Endothelial cell (in vitro differentiated cells): Measurements from ENCODE around the gene UCK2. TPM values are rescaled to one million over a fixed set of nuclear protein-coding genes. Genes with fewer than 3 reads are reported as not detected.

Source experiments
- DNase-seq: peaks from one replicate; pipeline ENCODE4 v3.0.0; 2021; ENCODE audit warnings: low spot score
- H3K27ac Mint-ChIP-seq: one replicate; pipeline ENCODE4 v1.8.0; 2021; ENCODE audit warnings: mixed read lengths, inconsistent platforms; ENCODE audit not compliant: unreplicated experiment
- H3K27me3 Mint-ChIP-seq: one replicate; pipeline ENCODE4 v1.8.0; 2021; ENCODE audit warnings: mild to moderate bottlenecking, moderate library complexity, mixed read lengths, inconsistent platforms; ENCODE audit not compliant: unreplicated experiment
- H3K36me3 Mint-ChIP-seq: one replicate; pipeline ENCODE4 v1.8.0; 2021; ENCODE audit warnings: mild to moderate bottlenecking, low read depth, mixed read lengths, inconsistent platforms; ENCODE audit not compliant: unreplicated experiment
- H3K4me1 Mint-ChIP-seq: one replicate; pipeline ENCODE4 v1.8.0; 2021; ENCODE audit warnings: mild to moderate bottlenecking, mixed read lengths, inconsistent platforms; ENCODE audit not compliant: unreplicated experiment
- H3K4me3 Mint-ChIP-seq: one replicate; pipeline ENCODE4 v1.8.0; 2021; ENCODE audit warnings: mild to moderate bottlenecking, mixed read lengths, inconsistent platforms; ENCODE audit not compliant: unreplicated experiment
- H3K9me3 Mint-ChIP-seq: one replicate; pipeline ENCODE4 v1.8.0; 2021; ENCODE audit warnings: mixed read lengths, inconsistent platforms; ENCODE audit not compliant: unreplicated experiment
- CTCF ChIP-seq: fragments of 200-600 bp; sonication (generic); IDR thresholded peaks from one replicate; pipeline ENCODE4 v1.5.0; 2021; ENCODE audit warnings: antibody characterized with exemption; ENCODE audit not compliant: unreplicated experiment
- total RNA-seq: library from RNA; stranded (reverse); fragmentation: NEBNext Ultra II Directional; extraction: Animal tissue kit (Norgen Biotek cat#: 25700); gene quantifications from one replicate; pipeline ENCODE4 v1.2.1, GENCODE V29; 2021; ENCODE audit not compliant: unreplicated experiment

Gene UCK2
- total RNA-seq, 1 donor from 2014 or later: 52.9 TPM

DNA sequence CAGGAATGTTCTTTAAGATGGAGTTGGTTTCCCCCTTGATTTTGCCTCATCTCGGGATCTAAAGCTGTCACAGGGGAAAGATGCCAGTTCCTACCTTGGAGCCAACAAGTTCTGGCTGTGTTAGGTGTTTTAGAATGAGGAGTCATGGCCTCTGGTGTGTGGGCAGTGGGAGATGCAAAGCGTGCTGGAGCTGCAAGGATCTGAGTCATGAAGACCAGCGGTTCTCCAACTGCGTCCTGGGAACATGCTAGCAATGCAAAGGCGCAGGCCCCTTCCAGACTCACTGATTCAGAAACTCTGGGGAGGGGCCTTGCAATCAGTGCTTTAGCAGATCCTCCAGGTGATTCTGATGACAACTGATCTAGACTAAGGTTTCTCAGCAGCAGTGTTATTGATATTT is 109.1 kb downstream of the UCK2 start:
- Mint-ChIP-seq H3K27me3 (no peaks in the 10 kb centered on the region), H3K9me3 (no peaks in the 10 kb centered on the region), H3K4me1 (no peaks in the 10 kb centered on the region), H3K27ac (no peak overlapping the region), H3K4me3 (no peak overlapping the region), H3K36me3 (no peaks in the 10 kb centered on the region)
- TF ChIP-seq CTCF: no peak
- DNase-seq: no peak

- Mint-ChIP-seq H3K4me1 (no peaks in the 10 kb centered on the region), H3K27ac (no peak overlapping the region), H3K9me3 (no peaks in the 10 kb centered on the region), H3K27me3 (no peaks in the 10 kb centered on the region), H3K36me3 (no peaks in the 10 kb centered on the region), H3K4me3 (no peak overlapping the region)
- DNase-seq: no peak
- TF ChIP-seq CTCF: no peak
Measured at GRCh38 chr1:165937829-165938228, 110.4 kb downstream of the UCK2 start.

DNA sequence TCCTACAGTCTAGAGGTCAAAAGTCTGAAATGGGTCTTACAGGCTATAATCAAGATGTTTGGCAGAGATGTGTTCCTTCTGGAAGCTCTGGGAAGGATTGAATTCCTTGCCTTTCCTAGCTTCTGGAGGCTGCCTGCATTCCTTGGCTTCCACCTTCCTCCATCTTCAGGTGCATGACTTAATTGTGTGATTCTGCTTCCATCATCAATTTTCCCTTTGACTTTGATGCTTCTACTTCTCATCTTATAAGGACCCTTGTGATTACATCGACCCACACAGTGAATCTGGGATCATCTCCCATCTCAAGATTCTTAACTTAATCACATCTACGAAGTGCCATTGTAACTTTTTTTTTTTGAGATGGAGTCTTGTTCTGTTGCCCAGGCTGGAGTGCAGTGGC is 111.4 kb downstream of the UCK2 start:
- H3K27me3 Mint-ChIP-seq: no peaks in the 10 kb centered on the region
- H3K27ac Mint-ChIP-seq: no peak overlapping the region
- no peaks in the 10 kb centered on the region for H3K36me3 Mint-ChIP-seq
- DNase-seq: no peak
- no peaks in the 10 kb centered on the region for H3K9me3 Mint-ChIP-seq
- TF ChIP-seq CTCF: no peak
- H3K4me3 Mint-ChIP-seq: no peak overlapping the region
- no peaks in the 10 kb centered on the region for H3K4me1 Mint-ChIP-seq

DNA sequence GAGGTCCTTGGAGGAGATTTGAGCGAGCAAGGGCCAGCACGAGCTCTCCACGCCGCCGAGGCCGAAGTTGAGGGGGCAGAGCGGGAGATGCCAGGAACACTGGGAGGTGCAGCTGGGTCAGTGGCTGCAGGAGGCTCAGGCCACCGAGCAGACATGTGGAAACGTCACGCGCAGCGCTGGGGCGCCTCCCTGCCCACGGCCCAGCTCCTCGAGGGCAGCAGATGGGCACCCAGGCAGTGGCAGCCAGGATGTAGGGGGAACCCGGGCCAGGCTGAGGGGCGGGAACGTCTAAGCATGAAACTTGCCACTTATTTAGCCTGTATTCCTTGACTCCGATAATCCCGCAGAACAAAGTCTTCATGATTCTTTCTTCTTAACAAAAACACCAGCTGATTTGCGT is 114.1 kb downstream of the UCK2 start:
- no peak for DNase-seq
- TF ChIP-seq CTCF: no peak
- H3K4me1 Mint-ChIP-seq: no peaks in the 10 kb centered on the region
- no peaks in the 10 kb centered on the region for H3K9me3 Mint-ChIP-seq
- H3K4me3 Mint-ChIP-seq: no peak overlapping the region
- no peaks in the 10 kb centered on the region for H3K27me3 Mint-ChIP-seq
- H3K27ac Mint-ChIP-seq: no peak overlapping the region
- H3K36me3 Mint-ChIP-seq: no peaks in the 10 kb centered on the region

- Mint-ChIP-seq H3K36me3 (no peaks in the 10 kb centered on the region), H3K27me3 (no peaks in the 10 kb centered on the region), H3K9me3 (no peaks in the 10 kb centered on the region), H3K27ac (no peak overlapping the region), H3K4me1 (no peaks in the 10 kb centered on the region), H3K4me3 (no peak overlapping the region)
- DNase-seq: no peak
- no peak for TF ChIP-seq CTCF
Measured at GRCh38 chr1:165942062-165942461, 114.6 kb downstream of the UCK2 start.
